ENCODE data around the gene PDF. TPM values are rescaled to one million over a fixed set of nuclear protein-coding genes. Genes with fewer than 3 reads are reported as not detected.

PDF gene
- total and polyA plus RNA-seq, 2 donors (not counting 3 experiments of a cell fraction or from before 2014, with no cell fraction given), result 13.1 to 16.7 TPM

DNA sequence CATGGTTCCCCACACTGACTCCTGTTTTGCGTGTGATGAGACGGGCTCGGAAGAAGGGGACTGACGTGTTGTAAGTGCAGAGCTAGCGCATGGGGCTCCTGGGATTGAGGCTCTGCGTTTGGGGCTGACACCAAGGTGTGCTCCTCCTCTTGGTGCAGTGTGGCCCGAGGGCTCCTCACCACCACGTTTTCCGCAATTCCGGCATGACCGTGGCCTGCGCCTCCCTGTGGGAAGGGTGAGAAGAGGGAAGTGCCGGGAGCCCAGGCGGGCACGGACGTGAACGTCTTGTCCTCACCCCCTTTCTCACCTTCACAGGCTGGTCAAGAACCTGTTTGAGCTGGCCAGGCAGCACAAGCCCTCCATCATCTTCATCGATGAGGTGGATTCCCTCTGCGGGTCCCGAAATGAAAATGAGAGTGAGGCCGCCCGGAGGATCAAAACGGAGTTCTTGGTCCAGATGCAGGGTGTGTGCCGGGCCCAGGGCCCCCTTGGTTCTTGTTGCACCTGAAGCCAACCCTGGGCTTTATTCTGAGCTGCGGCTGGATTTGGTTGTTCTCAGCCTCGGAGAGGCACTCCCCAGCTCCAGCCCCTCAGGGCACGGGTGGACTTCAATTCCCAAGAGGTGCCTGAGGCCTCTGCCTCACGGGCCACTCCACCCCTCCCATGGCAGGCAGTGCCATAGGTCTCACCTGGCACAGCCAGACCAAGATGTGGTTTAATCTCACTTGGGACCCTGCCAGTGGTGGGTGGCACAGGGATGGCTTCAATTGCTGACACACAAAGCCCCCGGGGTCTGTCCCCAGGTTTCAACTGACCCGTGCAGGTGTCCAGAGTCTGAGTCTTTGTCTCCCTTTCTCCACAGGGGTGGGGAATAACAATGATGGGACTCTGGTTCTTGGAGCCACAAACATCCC, 10.3 kb downstream of the PDF start:
- no TSS peak for BruUV-seq (replicated peaks)
- no peak for FAIRE-seq
- peaks cover 23% of the 10 kb centered on the region for H3K79me2 ChIP-seq (ENCODE audit: control insufficient read depth, insufficient read depth, low read length)

DNA sequence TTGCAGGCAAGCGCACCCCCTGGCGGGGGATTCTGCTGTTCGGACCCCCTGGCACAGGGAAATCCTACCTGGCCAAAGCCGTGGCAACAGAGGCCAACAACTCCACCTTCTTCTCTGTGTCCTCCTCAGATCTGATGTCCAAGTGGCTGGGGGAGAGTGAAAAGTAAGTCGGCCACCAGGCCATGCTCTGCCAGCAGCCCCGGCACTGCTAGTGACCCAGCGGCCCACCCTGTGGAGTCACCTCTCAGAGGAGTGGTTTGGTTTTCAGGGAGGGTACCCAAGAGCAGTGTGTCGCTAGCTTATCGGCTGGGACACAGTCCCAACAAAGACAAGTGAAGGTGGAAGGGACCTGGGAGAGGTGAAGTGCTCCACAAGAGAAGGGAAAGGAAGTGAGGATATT, 11.0 kb downstream of the PDF start:
- dilution Hi-C loops (cut with MboI; ENCODE audit: extremely low pct_ligation_motif_present, low sequenced_read_pairs) (no loop called here), intact Hi-C loops (cut with micrococcal nuclease) (no loop called here)
- Histone ChIP-seq H2AFZ (ENCODE audit: low read depth, low read length) (no peak overlapping the region), H3K4me1 (ENCODE audit: control insufficient read depth, extremely low read depth, insufficient read depth, low read length) (no peaks in the 10 kb centered on the region), H3K9ac (replicated peaks; ENCODE audit: extremely low read depth, insufficient read depth, low read length) (no peak overlapping the region), H3K36me3 (ENCODE audit: control insufficient read depth in 2 of 2, extremely low read depth in 1 of 2, insufficient read depth in 2 of 2, low read length in 2 of 2) (peaks cover 30 to 69% of the 10 kb centered on the region in 2 experiments), H3K4me3 (replicated peaks in 1 of 3; ENCODE audit: insufficient read depth in 1 of 3, low read depth in 1 of 3, low read length in 3 of 3) (no peak overlapping the region), H3K27me3 (ENCODE audit: control insufficient read depth in 2 of 2, insufficient read depth in 2 of 2, low read length in 2 of 2) (no peaks in the 10 kb centered on the region), H3K4me2 (ENCODE audit: insufficient read depth, low read length) (no peak overlapping the region), H3K9me3 (replicated peaks; ENCODE audit: control insufficient read depth, insufficient read depth, low read length) (no peaks in the 10 kb centered on the region), H4K20me1 (replicated peaks; ENCODE audit: control insufficient read depth, extremely low read depth, insufficient read depth, low read length) (no peaks in the 10 kb centered on the region), H3K9me1 (replicated peaks; ENCODE audit: control insufficient read depth, extremely low read depth, insufficient read depth, low read length) (no peaks in the 10 kb centered on the region), H3K79me2 (ENCODE audit: control insufficient read depth, insufficient read depth, low read length) (peaks cover 22% of the 10 kb centered on the region), H3K27ac (ENCODE audit: insufficient read depth, low read depth, low read length) (no peak overlapping the region)
- FAIRE-seq, result no peak
- no peak for DNase-seq (ENCODE audit: low read depth, low spot score)
- ChIA-PET POLR2A (no interaction called here), CTCF (no interaction called here)
- no peak for TF ChIP-seq FOS (IDR thresholded peaks at IDR 0.05; ENCODE audit: borderline replicate concordance, insufficient read depth, low read length)
- no peak for TF ChIP-seq EZH2 (IDR thresholded peaks at IDR 0.05; ENCODE audit: borderline replicate concordance, low read depth, low read length, severe bottlenecking)
- no peak for TF ChIP-seq POLR2A (IDR thresholded peaks at IDR 0.05; ENCODE audit: low read depth, low read length)
- TF ChIP-seq POLR2AphosphoS5 (IDR thresholded peaks at IDR 0.05; ENCODE audit: insufficient read depth, low read depth, low read length), result no peak
- TF ChIP-seq MYC (IDR thresholded peaks at IDR 0.05; ENCODE audit: low read depth, low read length), result no peak
- TF ChIP-seq JUN (IDR thresholded peaks at IDR 0.05; ENCODE audit: borderline replicate concordance, insufficient read depth, insufficient read length, low read depth), result no peak
- TF ChIP-seq GATA2 (IDR thresholded peaks at IDR 0.05; ENCODE audit: insufficient read depth, insufficient read length, low read depth, low read length), result no peak
- TF ChIP-seq, protein P1, sequence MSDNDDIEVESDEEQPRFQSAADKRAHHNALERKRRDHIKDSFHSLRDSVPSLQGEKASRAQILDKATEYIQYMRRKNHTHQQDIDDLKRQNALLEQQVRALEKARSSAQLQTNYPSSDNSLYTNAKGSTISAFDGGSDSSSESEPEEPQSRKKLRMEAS (IDR thresholded peaks at IDR 0.05; ENCODE audit: insufficient read depth, insufficient read length), result no peak
- TF ChIP-seq, protein P2, sequence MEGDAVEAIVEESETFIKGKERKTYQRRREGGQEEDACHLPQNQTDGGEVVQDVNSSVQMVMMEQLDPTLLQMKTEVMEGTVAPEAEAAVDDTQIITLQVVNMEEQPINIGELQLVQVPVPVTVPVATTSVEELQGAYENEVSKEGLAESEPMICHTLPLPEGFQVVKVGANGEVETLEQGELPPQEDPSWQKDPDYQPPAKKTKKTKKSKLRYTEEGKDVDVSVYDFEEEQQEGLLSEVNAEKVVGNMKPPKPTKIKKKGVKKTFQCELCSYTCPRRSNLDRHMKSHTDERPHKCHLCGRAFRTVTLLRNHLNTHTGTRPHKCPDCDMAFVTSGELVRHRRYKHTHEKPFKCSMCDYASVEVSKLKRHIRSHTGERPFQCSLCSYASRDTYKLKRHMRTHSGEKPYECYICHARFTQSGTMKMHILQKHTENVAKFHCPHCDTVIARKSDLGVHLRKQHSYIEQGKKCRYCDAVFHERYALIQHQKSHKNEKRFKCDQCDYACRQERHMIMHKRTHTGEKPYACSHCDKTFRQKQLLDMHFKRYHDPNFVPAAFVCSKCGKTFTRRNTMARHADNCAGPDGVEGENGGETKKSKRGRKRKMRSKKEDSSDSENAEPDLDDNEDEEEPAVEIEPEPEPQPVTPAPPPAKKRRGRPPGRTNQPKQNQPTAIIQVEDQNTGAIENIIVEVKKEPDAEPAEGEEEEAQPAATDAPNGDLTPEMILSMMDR (IDR thresholded peaks at IDR 0.05; ENCODE audit: extremely low read depth in 1 of 2, insufficient read depth in 1 of 2, low read depth in 1 of 2, low read length in 2 of 2), result no peak
- BruUV-seq (replicated peaks), result no TSS peak

More for the DNA sequence above, 10.3 kb downstream of the PDF start:
- H3K27me3 ChIP-seq (ENCODE audit: control insufficient read depth in 2 of 2, insufficient read depth in 2 of 2, low read length in 2 of 2), result no peaks in the 10 kb centered on the region
- dilution Hi-C loops (cut with MboI; ENCODE audit: extremely low pct_ligation_motif_present, low sequenced_read_pairs), result no loop called here
- no peaks in the 10 kb centered on the region for H4K20me1 ChIP-seq (replicated peaks; ENCODE audit: control insufficient read depth, extremely low read depth, insufficient read depth, low read length)
- H3K4me2 ChIP-seq (ENCODE audit: insufficient read depth, low read length), result no peak overlapping the region
- ChIA-PET POLR2A (no interaction called here), CTCF (no interaction called here)
- TF ChIP-seq MYC (IDR thresholded peaks at IDR 0.05; ENCODE audit: low read depth, low read length) (no peak), JUN (IDR thresholded peaks at IDR 0.05; ENCODE audit: borderline replicate concordance, insufficient read depth, insufficient read length, low read depth) (no peak), FOS (IDR thresholded peaks at IDR 0.05; ENCODE audit: borderline replicate concordance, insufficient read depth, low read length) (no peak), EZH2 (IDR thresholded peaks at IDR 0.05; ENCODE audit: borderline replicate concordance, low read depth, low read length, severe bottlenecking) (no peak), POLR2AphosphoS5 (IDR thresholded peaks at IDR 0.05; ENCODE audit: insufficient read depth, low read depth, low read length) (no peak)
- intact Hi-C loops (cut with micrococcal nuclease), result no loop called here
- no peaks in the 10 kb centered on the region for H3K4me1 ChIP-seq (ENCODE audit: control insufficient read depth, extremely low read depth, insufficient read depth, low read length)
- H2AFZ ChIP-seq (ENCODE audit: low read depth, low read length), result no peak overlapping the region
- no peaks in the 10 kb centered on the region for H3K9me3 ChIP-seq (replicated peaks; ENCODE audit: control insufficient read depth, insufficient read depth, low read length)
- DNase-seq (ENCODE audit: low read depth, low spot score), result no peak
- peaks cover 27 to 67% of the 10 kb centered on the region in 2 experiments for H3K36me3 ChIP-seq (ENCODE audit: control insufficient read depth in 2 of 2, extremely low read depth in 1 of 2, insufficient read depth in 2 of 2, low read length in 2 of 2)
- no peak overlapping the region for H3K4me3 ChIP-seq (replicated peaks in 1 of 3; ENCODE audit: insufficient read depth in 1 of 3, low read depth in 1 of 3, low read length in 3 of 3)
- no peak overlapping the region for H3K9ac ChIP-seq (replicated peaks; ENCODE audit: extremely low read depth, insufficient read depth, low read length)
- no peaks in the 10 kb centered on the region for H3K9me1 ChIP-seq (replicated peaks; ENCODE audit: control insufficient read depth, extremely low read depth, insufficient read depth, low read length)
- H3K27ac ChIP-seq (ENCODE audit: insufficient read depth, low read depth, low read length), result no peak overlapping the region
